Cardiac fibroblast (primary cell): ENCODE measurements around the gene SPRY1.

Experiments
- DNase-seq, 2 donors: peaks; one replicate each; pipeline versions ENCODE4 v3.0.0 to v3.0.0-alpha.2; 2010; ENCODE audit warnings: low read depth in 2 of 2
- H3K4me3 ChIP-seq, 2 donors: replicated peaks in 1 of 2; 1 replicate in 1 of 2; 2 replicates in 1 of 2; pipeline ENCODE4 v1.5.1; 2011; ENCODE audit warnings: low read depth in 2 of 2, low read length in 2 of 2, mild to moderate bottlenecking in 2 of 2, moderate library complexity in 1 of 2
- TF ChIP-seq, protein P1 (sequence below): IDR thresholded peaks from one replicate; pipeline ENCODE4 v1.5.1; 2011; ENCODE audit warnings: low read depth, mild to moderate bottlenecking, low read length, inconsistent platforms

SPRY1 gene

DNA sequence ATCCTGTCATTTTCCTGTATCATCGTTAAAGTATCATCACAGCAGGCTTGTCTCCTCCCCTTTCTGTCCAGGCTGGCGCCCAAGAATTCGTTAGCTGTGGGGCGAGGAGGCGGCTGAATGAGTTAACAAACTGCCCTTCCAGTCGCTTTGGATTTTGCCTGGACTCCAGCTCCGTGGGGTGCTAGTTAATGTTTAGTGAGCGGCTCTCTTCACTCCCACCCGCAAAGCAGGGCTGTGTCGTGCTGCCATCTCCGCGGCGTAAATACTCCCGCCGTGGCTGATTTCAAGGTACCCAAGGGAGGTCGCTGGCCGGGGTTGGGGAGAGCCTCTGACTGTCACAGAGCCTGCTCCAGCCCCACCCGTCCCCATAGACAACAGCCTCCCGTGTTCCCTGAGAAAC lies 44.9 kb upstream of the SPRY1 start:
- TF ChIP-seq, protein P1, sequence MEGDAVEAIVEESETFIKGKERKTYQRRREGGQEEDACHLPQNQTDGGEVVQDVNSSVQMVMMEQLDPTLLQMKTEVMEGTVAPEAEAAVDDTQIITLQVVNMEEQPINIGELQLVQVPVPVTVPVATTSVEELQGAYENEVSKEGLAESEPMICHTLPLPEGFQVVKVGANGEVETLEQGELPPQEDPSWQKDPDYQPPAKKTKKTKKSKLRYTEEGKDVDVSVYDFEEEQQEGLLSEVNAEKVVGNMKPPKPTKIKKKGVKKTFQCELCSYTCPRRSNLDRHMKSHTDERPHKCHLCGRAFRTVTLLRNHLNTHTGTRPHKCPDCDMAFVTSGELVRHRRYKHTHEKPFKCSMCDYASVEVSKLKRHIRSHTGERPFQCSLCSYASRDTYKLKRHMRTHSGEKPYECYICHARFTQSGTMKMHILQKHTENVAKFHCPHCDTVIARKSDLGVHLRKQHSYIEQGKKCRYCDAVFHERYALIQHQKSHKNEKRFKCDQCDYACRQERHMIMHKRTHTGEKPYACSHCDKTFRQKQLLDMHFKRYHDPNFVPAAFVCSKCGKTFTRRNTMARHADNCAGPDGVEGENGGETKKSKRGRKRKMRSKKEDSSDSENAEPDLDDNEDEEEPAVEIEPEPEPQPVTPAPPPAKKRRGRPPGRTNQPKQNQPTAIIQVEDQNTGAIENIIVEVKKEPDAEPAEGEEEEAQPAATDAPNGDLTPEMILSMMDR = no peak
- DNase-seq = no peak
- no peak overlapping the region for H3K4me3 ChIP-seq

DNA sequence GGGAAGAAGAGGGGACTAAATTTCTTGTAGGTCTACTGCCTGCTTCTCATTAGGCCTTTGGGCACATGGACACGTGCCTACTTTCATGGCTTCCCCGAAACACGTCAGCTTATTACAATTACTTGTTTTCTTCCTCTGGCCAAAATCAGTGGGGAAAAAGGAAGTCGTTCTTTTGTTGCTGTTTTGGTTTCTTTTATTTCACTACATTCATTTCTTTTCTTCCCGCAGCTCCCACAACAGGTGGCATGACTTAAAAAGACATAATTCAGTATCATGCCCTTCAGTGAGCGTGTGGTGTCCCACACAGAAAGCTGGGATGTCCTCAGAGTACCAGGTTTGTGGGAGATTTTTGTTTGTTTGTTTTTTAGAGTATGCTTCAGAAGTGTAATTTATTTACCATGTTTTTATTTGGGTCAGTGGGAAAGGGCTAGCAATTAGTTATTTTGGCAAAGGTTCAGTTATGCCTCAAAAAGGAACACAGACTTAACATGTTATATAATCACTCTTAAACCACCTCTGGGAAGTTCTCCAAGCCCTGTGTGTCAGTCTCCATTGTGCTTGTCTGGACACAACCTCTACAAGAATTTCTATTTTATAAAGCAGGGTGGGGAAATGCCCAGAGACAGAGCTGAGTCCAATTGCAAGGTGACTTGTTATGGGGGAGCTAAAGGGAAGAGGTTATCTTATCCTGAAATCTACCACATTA lies 44.2 kb upstream of the SPRY1 start:
- no peak overlapping the region for H3K4me3 ChIP-seq
- peak; percentile 61 to 62 for DNase-seq
- TF ChIP-seq, protein P1 = no peak

DNA sequence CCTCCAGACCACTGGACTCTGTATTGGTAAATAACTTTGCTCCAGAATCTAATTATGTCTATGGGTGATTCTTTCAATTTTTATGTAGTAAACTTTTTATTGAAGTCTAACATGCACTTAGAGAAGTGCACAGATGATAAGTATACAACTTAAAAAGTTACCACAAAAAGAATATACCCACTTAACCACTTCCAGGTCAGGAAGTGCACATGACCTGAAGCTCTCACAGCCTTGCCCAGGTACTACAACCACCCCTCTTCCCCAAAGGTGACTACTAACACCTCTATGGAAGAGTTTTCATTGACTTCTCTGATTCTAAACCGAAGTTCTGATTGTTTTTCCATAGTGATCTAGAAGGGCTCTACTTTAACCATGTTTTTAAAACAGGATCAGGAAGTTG lies 43.6 kb upstream of the SPRY1 start:
- TF ChIP-seq, protein P1 = no peak
- DNase-seq = no peak
- no peak overlapping the region for H3K4me3 ChIP-seq

DNA sequence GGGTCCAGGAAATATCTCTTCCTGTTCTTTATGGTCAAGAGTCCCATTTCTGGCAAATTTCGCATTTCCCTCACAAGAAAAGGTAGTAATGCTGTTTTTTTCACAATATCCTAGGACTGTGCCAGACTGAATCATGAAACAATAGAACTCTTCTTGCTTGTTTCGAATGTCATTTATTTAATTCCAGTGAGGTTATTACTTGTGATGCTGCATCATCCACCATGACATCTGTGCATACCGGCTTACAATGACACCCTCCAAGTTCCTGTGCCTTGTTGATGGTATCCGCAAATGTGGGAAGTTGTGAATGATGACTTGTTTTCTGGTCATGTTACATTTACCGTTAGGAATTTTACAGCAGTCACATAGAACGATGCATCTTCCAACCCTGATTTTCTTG lies 42.9 kb upstream of the SPRY1 start:
- no peak overlapping the region for H3K4me3 ChIP-seq
- DNase-seq = peak in 1 of 2 donors; percentile 39
- TF ChIP-seq, protein P1 = no peak

DNA sequence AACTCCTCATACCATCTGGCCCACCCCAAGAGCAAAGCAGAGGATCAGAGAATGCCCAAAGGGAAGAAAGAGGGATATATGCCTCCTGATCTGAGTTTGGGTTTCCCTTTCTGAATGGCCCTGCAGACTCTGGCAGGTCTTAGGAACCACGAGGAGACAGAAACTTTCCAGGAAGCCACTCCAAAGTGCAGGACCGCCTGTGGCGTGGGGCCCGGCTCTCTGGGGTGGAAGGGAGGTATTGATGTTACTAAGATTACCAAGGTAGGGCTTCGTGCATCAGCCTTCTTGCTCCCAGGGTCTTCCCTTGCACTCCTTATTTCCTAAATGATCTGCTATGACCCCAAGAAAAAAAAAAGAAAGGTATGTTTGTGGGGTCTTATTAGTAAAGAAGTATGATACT lies 41.9 kb upstream of the SPRY1 start:
- H3K4me3 ChIP-seq = no peak overlapping the region
- no peak for DNase-seq
- TF ChIP-seq, protein P1 = no peak

DNA sequence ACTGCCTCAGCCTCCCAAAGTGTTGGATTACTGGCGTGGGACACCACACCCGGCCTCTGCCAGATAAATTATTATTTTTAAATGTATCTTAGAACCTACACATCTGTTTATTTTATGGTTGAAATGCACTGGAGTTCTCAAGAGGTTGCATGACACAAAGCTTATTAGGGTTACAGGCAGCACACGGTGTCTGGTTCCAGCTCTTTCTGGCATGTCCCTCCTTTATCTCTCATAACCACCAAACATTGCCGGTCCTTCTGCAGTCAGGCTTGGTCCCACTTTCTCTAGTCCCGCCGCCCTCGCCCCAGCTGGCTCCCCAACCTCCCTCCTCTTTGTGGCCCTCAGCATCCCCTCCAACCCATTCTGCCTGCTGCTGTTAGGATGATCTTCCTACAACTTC lies 39.7 kb upstream of the SPRY1 start:
- no peak for DNase-seq
- TF ChIP-seq, protein P1 = no peak

More for the DNA sequence above, 39.7 kb upstream of the SPRY1 start:
- H3K4me3 ChIP-seq = no peak overlapping the region
